ENCODE data around the gene SELENOI.

GRCh38 chr2:26387189-26387588 lies 41.2 kb downstream of the SELENOI start:
- TF ChIP-seq EP300 (IDR thresholded peaks at IDR 0.05) (no peak), CTCF (IDR thresholded peaks at IDR 0.05) (no peak)
